Lower leg skin (tissue), 4 donors: Measurements from ENCODE around the gene TMTC2. TPM values are rescaled to one million over a fixed set of nuclear protein-coding genes. Genes with fewer than 3 reads are reported as not detected.

ENCODE experiments used
- DNase-seq, 2 donors: peaks; one replicate each; pipeline ENCODE4 v3.0.0-alpha.2; 2019; ENCODE audit warnings: low spot score in 2 of 2
- H3K4me3 ChIP-seq: fragments of 200-600 bp; sonication (generic); 2 replicates; pipeline ENCODE4 v1.5.1; 2017; ENCODE audit warnings: mild to moderate bottlenecking, low read depth; ENCODE audit not compliant: poor library complexity, severe bottlenecking
- POLR2A ChIP-seq, 2 donors: fragments of 450-650 bp; IDR thresholded peaks; one replicate each; pipeline ENCODE4 v1.6.1; 2016 to 2017; ENCODE audit warnings: antibody characterized with exemption in 2 of 2, mild to moderate bottlenecking in 1 of 2, moderate library complexity in 1 of 2
- WGBS, 2 donors: methylation state at CpG; one replicate each; pipeline ENCODE4 v1.1.5; 2018; 5-methylcytosine and 5-hydroxymethylcytosine counted together
- intact Hi-C: fragments of 100-400 bp; cut with DNase I; formaldehyde crosslinking; loops from one replicate; pipeline ENCODE4 v1.15.0; 2023; ENCODE audit warnings: low total_unique reads
- total RNA-seq, 4 donors: library from RNA; depleted of rRNA; stranded (reverse); fragments of >200 nt; gene quantifications; one replicate each; pipeline ENCODE4 v1.1.0, GENCODE V29; 2016
- TF ChIP-seq, protein P1 (sequence below), 3 donors: fragments of 450-650 bp; IDR thresholded peaks; one replicate each; pipeline ENCODE4 v1.5.1; 2016; ENCODE audit warnings: antibody characterized with exemption in 3 of 3, mild to moderate bottlenecking in 3 of 3, moderate library complexity in 2 of 3

Gene TMTC2
- total RNA-seq, 4 donors from 2014 or later, result 12.9 to 17.4 (median 14.5) TPM

GRCh38 chr12:83121897-83122622 is 435.4 kb downstream of the TMTC2 start:
- no peak overlapping the region for H3K4me3 ChIP-seq
- intact Hi-C loops, result no loop called here
- TF ChIP-seq POLR2A (IDR thresholded peaks at IDR 0.05), result no peak
- TF ChIP-seq, protein P1, sequence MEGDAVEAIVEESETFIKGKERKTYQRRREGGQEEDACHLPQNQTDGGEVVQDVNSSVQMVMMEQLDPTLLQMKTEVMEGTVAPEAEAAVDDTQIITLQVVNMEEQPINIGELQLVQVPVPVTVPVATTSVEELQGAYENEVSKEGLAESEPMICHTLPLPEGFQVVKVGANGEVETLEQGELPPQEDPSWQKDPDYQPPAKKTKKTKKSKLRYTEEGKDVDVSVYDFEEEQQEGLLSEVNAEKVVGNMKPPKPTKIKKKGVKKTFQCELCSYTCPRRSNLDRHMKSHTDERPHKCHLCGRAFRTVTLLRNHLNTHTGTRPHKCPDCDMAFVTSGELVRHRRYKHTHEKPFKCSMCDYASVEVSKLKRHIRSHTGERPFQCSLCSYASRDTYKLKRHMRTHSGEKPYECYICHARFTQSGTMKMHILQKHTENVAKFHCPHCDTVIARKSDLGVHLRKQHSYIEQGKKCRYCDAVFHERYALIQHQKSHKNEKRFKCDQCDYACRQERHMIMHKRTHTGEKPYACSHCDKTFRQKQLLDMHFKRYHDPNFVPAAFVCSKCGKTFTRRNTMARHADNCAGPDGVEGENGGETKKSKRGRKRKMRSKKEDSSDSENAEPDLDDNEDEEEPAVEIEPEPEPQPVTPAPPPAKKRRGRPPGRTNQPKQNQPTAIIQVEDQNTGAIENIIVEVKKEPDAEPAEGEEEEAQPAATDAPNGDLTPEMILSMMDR (IDR thresholded peaks at IDR 0.05), result no peak
- no peak for DNase-seq
- 67 to 73% methylated on average over 11 to 15 of the region's 15 CpGs for WGBS, 2 donors

DNA sequence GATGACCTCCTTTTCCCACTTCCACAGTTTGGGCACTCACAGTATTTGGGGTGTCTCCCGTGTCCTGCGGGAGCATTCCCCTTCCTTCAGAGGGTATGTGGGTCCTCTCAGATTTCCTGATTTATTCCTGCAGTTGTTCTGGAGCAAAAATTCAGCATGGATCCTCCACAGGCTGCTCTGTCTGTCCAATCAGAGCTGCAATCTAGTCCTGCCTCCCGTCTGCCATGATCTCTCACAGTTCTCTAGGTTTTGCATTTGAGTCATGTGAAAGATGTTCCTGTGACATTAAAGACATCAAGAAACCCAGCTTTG is 435.9 kb downstream of the TMTC2 start:
- intact Hi-C loops, result no loop called here
- TF ChIP-seq, protein P1 (IDR thresholded peaks at IDR 0.05), result no peak
- no peak for TF ChIP-seq POLR2A (IDR thresholded peaks at IDR 0.05)
- H3K4me3 ChIP-seq, result no peak overlapping the region
- 58% methylated on average over 3 of the region's 3 CpGs for WGBS, 2 donors
- no peak for DNase-seq

GRCh38 chr12:83123039-83123438 is 436.3 kb downstream of the TMTC2 start:
- 24 to 30% methylated on average over 2 of the region's 2 CpGs for WGBS, 2 donors
- DNase-seq, result no peak

DNA sequence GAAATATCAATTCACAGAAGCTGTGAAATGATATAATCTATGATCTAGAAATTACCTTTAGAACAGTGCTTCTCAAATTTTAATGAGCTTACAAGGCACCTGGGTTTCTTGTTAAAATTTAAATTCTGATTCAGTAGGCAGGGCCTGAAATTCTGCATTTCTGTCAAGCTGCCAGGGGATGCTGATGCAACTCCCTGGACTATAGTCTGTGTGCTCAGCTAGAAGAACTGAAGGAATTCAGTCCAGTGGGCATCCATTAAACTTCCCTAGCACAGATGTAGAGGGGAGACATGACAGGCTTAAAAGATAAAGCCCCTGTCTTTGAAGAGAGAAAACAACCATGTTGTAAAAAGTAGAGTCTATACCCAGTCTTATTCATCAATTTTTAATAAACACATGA is 441.8 kb downstream of the TMTC2 start:
- intact Hi-C loops, result no loop called here
- DNase-seq, result no peak
- H3K4me3 ChIP-seq, result no peak overlapping the region
- TF ChIP-seq, protein P1 (IDR thresholded peaks at IDR 0.05), result no peak
- no peak for TF ChIP-seq POLR2A (IDR thresholded peaks at IDR 0.05)

More at GRCh38 chr12:83123039-83123438, 436.3 kb downstream of the TMTC2 start:
- TF ChIP-seq POLR2A (IDR thresholded peaks at IDR 0.05), result no peak
- TF ChIP-seq, protein P1 (IDR thresholded peaks at IDR 0.05), result no peak
- no peak overlapping the region for H3K4me3 ChIP-seq
- intact Hi-C loops, result no loop called here

GRCh38 chr12:83130178-83130577 is 443.5 kb downstream of the TMTC2 start:
- no peak overlapping the region for H3K4me3 ChIP-seq
- no peak for TF ChIP-seq POLR2A (IDR thresholded peaks at IDR 0.05)
- TF ChIP-seq, protein P1 (IDR thresholded peaks at IDR 0.05), result no peak
- DNase-seq, result no peak
- WGBS, 2 donors, result 93% methylated on average over 2 of the region's 2 CpGs
- intact Hi-C loops, result no loop called here

DNA sequence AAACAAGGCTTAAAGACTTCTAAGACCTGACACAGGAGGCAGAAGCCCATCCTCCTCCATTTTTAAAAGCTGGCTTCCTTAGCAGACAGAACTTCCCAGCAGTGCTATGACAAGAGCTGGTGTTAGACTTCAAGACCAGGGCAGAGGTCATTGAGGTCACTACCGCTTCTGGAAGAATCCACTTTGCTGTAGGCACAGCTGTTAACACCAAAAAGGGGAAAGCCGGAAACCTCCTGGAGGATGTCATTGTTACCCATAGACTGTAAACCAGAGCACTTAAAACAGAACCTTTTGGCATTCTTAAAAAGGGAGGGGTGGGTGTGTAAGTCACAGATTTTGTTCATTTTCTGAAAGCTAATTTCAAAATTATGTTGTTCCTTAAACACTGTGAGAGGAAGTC is 445.7 kb downstream of the TMTC2 start:
- no peak overlapping the region for H3K4me3 ChIP-seq
- WGBS, 2 donors, result 91 to 94% methylated on average over 2 of the region's 2 CpGs
- TF ChIP-seq POLR2A (IDR thresholded peaks at IDR 0.05), result no peak
- TF ChIP-seq, protein P1 (IDR thresholded peaks at IDR 0.05), result no peak
- intact Hi-C loops, result no loop called here
- DNase-seq, result no peak
